Measurements from ENCODE around the gene NEK10. TPM values are rescaled to one million over a fixed set of nuclear protein-coding genes. Genes with fewer than 3 reads are reported as not detected.
A peak's percentile ranks its signal among the peaks of the same experiment; 100 is the strongest.

The NEK10 gene
- total RNA-seq, 1 experiment from 2014 or later, result 1.7 TPM

- no TSS peak for BruUV-seq (replicated peaks)
- H3K27me3 Mint-ChIP-seq (ENCODE audit: unreplicated experiment), result no peaks in the 10 kb centered on the region
- peaks cover 27% of the 10 kb centered on the region for H3K4me1 Mint-ChIP-seq (ENCODE audit: low read depth, unreplicated experiment)
- CTCF ChIA-PET, result interaction anchor here (0.6 kb wide), 2 partner anchors 14 to 18 kb away, joined by 3 to 4 read pairs; no protein-coding TSS in a partner anchor
- no peak overlapping the region for H3K4me3 Mint-ChIP-seq (ENCODE audit: low read depth, unreplicated experiment)
- peaks cover 2% of the 10 kb centered on the region for H3K9me3 Mint-ChIP-seq (ENCODE audit: low read depth, unreplicated experiment)
- H3K36me3 Mint-ChIP-seq (ENCODE audit: insufficient read depth, unreplicated experiment), result no peaks in the 10 kb centered on the region
- no peak for DNase-seq
- H3K27ac Mint-ChIP-seq (ENCODE audit: unreplicated experiment), result no peak overlapping the region
- intact Hi-C loops (cut with micrococcal nuclease; ENCODE audit: unreplicated experiment), result no loop called here
- TF ChIP-seq, protein P1, sequence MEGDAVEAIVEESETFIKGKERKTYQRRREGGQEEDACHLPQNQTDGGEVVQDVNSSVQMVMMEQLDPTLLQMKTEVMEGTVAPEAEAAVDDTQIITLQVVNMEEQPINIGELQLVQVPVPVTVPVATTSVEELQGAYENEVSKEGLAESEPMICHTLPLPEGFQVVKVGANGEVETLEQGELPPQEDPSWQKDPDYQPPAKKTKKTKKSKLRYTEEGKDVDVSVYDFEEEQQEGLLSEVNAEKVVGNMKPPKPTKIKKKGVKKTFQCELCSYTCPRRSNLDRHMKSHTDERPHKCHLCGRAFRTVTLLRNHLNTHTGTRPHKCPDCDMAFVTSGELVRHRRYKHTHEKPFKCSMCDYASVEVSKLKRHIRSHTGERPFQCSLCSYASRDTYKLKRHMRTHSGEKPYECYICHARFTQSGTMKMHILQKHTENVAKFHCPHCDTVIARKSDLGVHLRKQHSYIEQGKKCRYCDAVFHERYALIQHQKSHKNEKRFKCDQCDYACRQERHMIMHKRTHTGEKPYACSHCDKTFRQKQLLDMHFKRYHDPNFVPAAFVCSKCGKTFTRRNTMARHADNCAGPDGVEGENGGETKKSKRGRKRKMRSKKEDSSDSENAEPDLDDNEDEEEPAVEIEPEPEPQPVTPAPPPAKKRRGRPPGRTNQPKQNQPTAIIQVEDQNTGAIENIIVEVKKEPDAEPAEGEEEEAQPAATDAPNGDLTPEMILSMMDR (IDR thresholded peaks at IDR 0.05; ENCODE audit: unreplicated experiment), result no peak
These were observed 167.7 kb downstream of the NEK10 start for GRCh38 chr3:27201492-27201891.

DNA sequence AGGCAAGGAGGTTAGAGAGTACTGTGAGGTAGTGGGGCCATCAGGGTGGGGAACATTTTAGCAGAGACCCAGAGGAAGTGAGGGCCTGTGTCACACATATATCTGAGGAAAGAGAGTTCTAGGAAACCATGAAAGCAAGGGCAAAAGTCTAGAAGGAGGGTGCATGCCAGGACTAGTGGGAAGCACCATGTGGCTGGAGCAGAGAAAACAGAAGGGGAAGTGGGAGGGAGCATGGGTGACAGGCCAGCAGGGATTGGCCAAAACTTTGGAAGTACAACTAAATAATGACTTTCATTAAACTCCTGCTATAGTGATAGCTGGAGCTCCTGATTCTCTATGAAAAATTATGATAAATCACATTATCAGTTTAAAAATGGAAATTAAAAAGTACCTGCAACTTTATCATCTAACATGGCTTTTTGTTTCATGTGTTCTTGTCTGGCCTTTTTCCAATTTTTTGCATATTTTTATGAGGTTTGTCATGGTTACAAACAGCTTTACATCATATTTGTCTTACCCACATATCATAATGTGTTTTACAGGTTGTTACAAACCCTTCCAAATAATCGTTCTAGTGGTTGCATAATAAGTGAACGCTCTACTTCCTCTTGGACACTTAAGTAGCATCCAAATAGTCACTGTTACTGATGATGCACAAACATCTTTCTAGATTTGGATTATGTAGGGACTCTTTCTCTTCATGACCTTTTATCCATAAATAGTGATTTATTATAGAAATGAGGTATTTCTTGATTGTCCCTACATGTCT lies 168.3 kb downstream of the NEK10 start:
- TF ChIP-seq, protein P1 (IDR thresholded peaks at IDR 0.05; ENCODE audit: unreplicated experiment), result no peak
- CTCF ChIA-PET, result interaction anchor here (0.6 kb wide), 1 partner anchor 13 kb away, joined by 4 read pairs; no protein-coding TSS in a partner anchor
- no peak for DNase-seq
- no peaks in the 10 kb centered on the region for H3K27me3 Mint-ChIP-seq (ENCODE audit: unreplicated experiment)
- H3K4me3 Mint-ChIP-seq (ENCODE audit: low read depth, unreplicated experiment), result no peak overlapping the region
- intact Hi-C loops (cut with micrococcal nuclease; ENCODE audit: unreplicated experiment), result no loop called here
- no peak overlapping the region for H3K27ac Mint-ChIP-seq (ENCODE audit: unreplicated experiment)
- peaks cover 2% of the 10 kb centered on the region for H3K9me3 Mint-ChIP-seq (ENCODE audit: low read depth, unreplicated experiment)
- no peaks in the 10 kb centered on the region for H3K36me3 Mint-ChIP-seq (ENCODE audit: insufficient read depth, unreplicated experiment)
- BruUV-seq (replicated peaks), result no TSS peak
- peaks cover 33% of the 10 kb centered on the region for H3K4me1 Mint-ChIP-seq (ENCODE audit: low read depth, unreplicated experiment)

- intact Hi-C loops (cut with micrococcal nuclease; ENCODE audit: unreplicated experiment), result loop anchor here (1.0 kb wide), 1 partner anchor 7 kb away; no protein-coding TSS in a partner anchor
- TF ChIP-seq, protein P1 (IDR thresholded peaks at IDR 0.05; ENCODE audit: unreplicated experiment), result no peak
- no TSS peak for BruUV-seq (replicated peaks)
- Mint-ChIP-seq H3K27ac (ENCODE audit: unreplicated experiment) (peak overlapping the region; percentile 13), H3K4me1 (ENCODE audit: low read depth, unreplicated experiment) (peaks cover 31% of the 10 kb centered on the region), H3K4me3 (ENCODE audit: low read depth, unreplicated experiment) (no peak overlapping the region), H3K36me3 (ENCODE audit: insufficient read depth, unreplicated experiment) (no peaks in the 10 kb centered on the region), H3K27me3 (ENCODE audit: unreplicated experiment) (no peaks in the 10 kb centered on the region), H3K9me3 (ENCODE audit: low read depth, unreplicated experiment) (peaks cover 2% of the 10 kb centered on the region)
- no peak for DNase-seq
- CTCF ChIA-PET, result interaction anchor here (0.7 to 1.2 kb wide), 2 partner anchors 58 to 340 kb away, joined by 3 to 4 read pairs; no protein-coding TSS in a partner anchor
These were observed 174.2 kb downstream of the NEK10 start for GRCh38 chr3:27194861-27195483.

- intact Hi-C loops (cut with micrococcal nuclease; ENCODE audit: unreplicated experiment), result no loop called here
- TF ChIP-seq, protein P1 (IDR thresholded peaks at IDR 0.05; ENCODE audit: unreplicated experiment), result no peak
- Mint-ChIP-seq H3K27ac (ENCODE audit: unreplicated experiment) (no peak overlapping the region), H3K9me3 (ENCODE audit: low read depth, unreplicated experiment) (peaks cover 2% of the 10 kb centered on the region), H3K4me1 (ENCODE audit: low read depth, unreplicated experiment) (peaks cover 24% of the 10 kb centered on the region), H3K27me3 (ENCODE audit: unreplicated experiment) (no peaks in the 10 kb centered on the region), H3K4me3 (ENCODE audit: low read depth, unreplicated experiment) (no peak overlapping the region), H3K36me3 (ENCODE audit: insufficient read depth, unreplicated experiment) (no peaks in the 10 kb centered on the region)
- CTCF ChIA-PET, result no interaction called here
- BruUV-seq (replicated peaks), result no TSS peak
- DNase-seq, result no peak
These were observed 176.1 kb downstream of the NEK10 start for GRCh38 chr3:27193056-27193455.
